NB4 (cell line): ENCODE data around the gene DNAJC6.

Experiments
- CTCF ChIP-seq: IDR thresholded peaks from one replicate; pipeline ENCODE4 v1.5.1; 2012; ENCODE audit warnings: low read depth, low read length
- MAX ChIP-seq: IDR thresholded peaks from 2 replicates; pipeline ENCODE4 v1.6.1; 2011; ENCODE audit warnings: low read depth, low read length
- MYC ChIP-seq: IDR thresholded peaks from 2 replicates; pipeline ENCODE4 v1.6.1; 2011; ENCODE audit warnings: low read depth, low read length
- POLR2A ChIP-seq: IDR thresholded peaks from 2 replicates; pipeline ENCODE4 v1.6.1; 2011; ENCODE audit warnings: mild to moderate bottlenecking; ENCODE audit not compliant: insufficient read length; ENCODE audit errors: extremely low read depth

- TF ChIP-seq CTCF (no peak), MAX (no peak), POLR2A (no peak), MYC (no peak)
These were observed 27.5 kb upstream of the DNAJC6 start for GRCh38 chr1:65281846-65282245.
